ENCODE data around the gene GLP1R. TPM values are rescaled to one million over a fixed set of nuclear protein-coding genes. Genes with fewer than 3 reads are reported as not detected.

Gene GLP1R
- 0.08 TPM for total RNA-seq

DNA sequence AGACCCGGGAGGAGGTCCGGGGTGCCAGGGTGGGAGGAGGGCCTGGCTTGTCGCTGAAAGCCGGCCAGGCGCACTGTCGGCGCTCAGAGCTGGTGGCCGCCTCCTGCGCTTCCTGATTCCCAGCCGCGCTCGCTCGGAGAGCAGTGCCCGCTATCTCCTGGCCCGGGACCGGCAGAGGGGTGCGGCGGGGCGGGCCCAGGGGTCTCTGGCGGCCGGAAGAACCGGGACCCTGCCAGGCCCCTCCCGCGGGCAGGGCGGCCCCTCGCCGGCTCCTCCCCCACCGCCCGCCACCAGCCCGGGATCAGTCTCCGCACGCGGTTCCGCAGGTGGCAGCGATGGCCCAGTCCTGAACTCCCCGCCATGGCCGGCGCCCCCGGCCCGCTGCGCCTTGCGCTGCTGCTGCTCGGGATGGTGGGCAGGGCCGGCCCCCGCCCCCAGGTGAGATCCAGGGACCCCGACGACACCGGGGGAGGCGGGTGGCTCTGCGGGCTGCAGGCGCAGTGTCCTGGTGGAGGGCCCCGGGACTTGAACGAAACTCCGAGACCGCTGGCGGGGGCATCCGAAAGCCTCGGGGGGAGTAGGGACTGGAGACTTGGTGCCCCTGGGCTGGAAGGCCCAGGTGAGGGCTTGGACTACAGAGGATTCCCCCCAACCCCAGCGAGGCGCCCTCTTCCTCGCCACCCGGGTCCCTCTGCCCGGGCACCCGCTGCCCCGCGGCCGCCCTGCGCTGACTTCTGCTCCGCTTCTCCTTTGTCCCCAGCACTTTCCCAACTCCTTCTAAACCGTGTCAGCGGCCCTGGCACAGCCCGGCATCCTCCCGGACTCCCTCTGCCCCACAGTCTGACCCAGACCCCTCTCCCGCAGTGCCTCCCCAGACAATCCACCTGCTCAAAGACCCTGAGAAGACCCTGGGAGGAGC lies at the start of gene GLP1R:
Gene GLP1R, plus strand, starts transcription at position 301 of the 919 bp plus-strand sequence. Its CDS starts 60 bp downstream, at position 361.
- ATAC-seq, result peak; percentile 15

DNA sequence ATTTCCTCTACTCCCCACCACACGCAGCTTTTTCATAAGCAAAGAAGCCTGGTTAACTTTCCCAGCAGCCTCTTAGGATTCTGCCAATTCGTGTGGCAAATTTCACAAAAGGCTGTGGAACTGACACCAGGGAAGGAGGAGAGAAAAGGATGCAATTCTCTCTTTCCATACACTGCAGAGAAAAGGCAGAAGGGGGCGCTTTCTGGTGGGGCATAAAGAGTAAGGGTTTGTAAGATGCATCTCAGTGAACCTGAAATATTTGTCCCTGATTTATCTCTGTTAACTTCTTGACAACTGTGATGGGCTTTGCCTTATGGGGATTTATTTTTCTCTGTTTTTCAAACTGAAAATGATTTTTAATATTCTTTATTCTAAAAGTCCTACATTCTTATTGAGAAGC lies 45.5 kb upstream of the GLP1R start:
- no peak for ATAC-seq

GRCh38 chr6:39003492-39003891 lies 45.1 kb upstream of the GLP1R start:
- no peak for ATAC-seq

GRCh38 chr6:39004801-39005200 lies 43.8 kb upstream of the GLP1R start:
- ATAC-seq, result no peak

- ATAC-seq, result no peak
These were observed 42.8 kb upstream of the GLP1R start for GRCh38 chr6:39005774-39006173.

- no peak for ATAC-seq
These were observed 41.0 kb upstream of the GLP1R start for GRCh38 chr6:39007575-39007974.

GRCh38 chr6:39008737-39009136 lies 39.8 kb upstream of the GLP1R start:
- no peak for ATAC-seq

DNA sequence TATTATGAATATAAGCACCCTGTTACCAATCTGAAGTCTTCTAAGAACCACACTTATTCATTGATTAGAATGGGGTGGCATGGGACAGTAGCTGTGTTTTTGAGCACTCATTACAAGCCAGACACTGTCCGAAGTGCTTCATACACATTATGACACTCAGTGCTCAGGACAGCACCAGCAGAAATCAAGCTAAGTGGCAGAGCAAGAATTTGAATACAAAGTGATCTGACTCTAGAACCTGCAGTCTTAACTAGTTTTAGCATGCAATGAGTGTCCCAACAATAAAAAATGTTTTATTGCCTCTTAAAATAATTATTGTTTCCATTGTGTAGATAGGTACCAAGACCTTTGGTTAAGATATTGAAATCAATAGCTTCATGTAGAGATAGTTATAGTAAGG lies 39.1 kb upstream of the GLP1R start:
- ATAC-seq, result no peak

- no peak for ATAC-seq
These were observed 31.6 kb upstream of the GLP1R start for GRCh38 chr6:39016839-39017546.

DNA sequence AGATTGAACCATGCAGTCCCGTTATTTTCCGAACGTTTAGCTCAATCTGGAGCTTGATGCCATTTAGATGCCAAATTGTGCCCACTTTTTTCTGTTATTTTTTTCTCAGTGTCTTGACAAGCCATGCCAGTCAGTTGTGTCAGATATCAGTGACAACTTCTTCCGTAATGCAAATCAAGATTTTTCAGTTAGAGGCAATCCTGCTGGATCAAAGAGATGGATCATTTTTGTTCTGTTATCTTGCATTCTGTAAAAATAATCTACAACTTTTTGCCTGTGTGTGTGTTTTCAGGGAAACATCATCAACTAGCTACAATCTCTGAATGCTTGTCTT lies 31.1 kb upstream of the GLP1R start:
- ATAC-seq, result no peak

- ATAC-seq, result no peak
These were observed 30.5 kb upstream of the GLP1R start for GRCh38 chr6:39018103-39018502.

DNA sequence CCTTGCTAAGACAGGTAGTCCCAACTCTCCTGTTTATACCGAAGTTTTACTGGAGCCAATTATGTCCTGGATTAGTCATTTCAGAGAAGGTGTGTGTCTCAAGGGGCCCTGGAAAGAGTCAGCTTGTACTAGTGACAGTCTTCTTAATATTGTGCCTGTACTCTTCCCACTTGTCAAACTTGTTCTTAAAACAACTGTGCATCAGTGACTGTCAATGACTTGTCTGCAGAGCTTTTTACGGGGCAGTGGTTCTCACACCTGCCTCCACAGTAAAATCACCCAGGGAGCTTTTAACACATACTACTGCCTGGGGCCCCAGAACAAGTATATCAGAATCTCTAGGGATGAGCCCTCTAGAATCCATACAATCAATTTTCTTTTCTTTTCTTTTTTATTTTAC lies 28.4 kb upstream of the GLP1R start:
- ATAC-seq, result peak; percentile 39

DNA sequence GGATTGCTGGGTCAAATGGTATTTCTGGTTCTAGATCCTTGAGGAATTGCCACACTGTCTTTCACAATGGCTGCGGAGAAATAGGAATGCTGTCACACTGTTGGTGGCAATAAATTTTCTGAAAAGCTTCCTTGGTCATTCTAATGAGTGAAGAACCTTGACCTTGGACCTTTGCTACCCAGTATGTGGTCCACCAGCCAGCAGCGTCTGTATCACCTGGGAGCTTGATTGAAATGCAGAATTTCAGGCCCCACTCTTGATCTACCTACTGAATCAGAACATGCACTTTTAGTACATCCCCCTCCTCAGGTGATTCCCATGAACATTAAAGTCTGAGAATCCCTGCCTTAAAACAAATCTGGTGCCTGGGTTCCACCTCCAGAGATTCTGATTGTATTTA lies 27.5 kb upstream of the GLP1R start:
- no peak for ATAC-seq

DNA sequence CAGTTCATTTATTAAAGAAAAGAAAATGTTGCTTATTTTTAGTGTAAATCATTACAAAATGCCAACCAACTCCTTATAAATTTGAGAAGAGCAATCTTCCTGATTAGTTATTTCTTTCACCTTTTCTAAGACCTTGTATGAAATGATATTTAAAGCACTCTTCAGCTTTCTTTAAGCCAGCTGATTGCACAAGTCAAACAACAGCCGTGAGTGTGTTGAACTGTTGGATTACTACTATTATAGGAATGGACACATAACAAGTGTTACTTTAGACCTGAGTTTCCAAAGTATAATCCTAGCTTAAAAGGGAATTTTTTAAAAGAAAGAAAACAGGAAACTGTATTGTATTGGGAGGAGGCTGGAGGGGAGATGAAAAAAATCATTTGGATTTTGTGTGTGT lies 26.8 kb upstream of the GLP1R start:
- no peak for ATAC-seq

- no peak for ATAC-seq
These were observed 22.4 kb upstream of the GLP1R start for GRCh38 chr6:39026175-39026574.

GRCh38 chr6:39029156-39030011 lies 19.2 kb upstream of the GLP1R start:
- ATAC-seq, result peak; percentile 22

DNA sequence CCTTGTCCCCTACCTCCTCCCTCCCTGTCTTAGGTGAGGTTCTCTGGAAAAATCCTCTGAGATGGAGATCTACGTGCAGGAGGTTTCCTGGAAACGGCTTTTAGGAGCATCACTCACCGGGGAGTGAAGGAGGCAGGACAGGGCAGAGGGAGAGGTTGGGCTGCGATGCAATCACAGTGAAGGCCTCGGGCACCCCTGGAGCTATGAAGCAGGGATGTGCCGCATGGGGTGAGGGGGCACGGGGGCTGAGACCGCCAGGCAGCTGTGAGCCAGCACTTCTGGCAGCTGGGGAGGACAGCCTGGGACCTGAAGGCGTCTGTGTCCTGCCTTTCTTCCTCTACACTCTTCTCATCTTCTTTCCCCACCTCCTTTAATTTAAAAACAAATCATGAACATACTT lies 12.9 kb upstream of the GLP1R start:
- no peak for ATAC-seq

GRCh38 chr6:39037082-39037508 lies 11.5 kb upstream of the GLP1R start:
- ATAC-seq, result no peak

DNA sequence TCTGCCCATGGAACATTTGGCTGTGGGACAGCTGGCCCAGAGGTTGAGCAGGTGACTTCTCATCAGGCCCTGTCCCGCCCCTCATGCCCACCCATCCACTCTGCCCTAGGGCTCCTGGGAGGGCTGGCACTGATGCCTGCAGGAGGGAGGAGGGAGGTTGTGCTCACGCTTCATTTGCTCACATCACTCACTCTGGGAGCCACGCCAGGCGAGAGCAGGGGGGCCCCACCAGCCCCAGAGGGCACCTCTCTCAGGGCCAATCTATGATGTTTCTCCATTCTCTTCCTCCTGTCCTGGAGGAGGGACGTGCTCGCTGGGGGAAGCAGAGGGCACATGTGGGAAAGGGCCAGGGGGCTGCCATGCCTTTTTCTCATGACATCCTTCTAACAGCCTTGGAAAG lies 10.9 kb upstream of the GLP1R start:
- ATAC-seq, result no peak

- no peak for ATAC-seq
These were observed 8.4 kb upstream of the GLP1R start for GRCh38 chr6:39040080-39040673.

GRCh38 chr6:39041072-39041471 lies 7.5 kb upstream of the GLP1R start:
- no peak for ATAC-seq

GRCh38 chr6:39043776-39044175 lies 4.8 kb upstream of the GLP1R start:
- ATAC-seq, result no peak

DNA sequence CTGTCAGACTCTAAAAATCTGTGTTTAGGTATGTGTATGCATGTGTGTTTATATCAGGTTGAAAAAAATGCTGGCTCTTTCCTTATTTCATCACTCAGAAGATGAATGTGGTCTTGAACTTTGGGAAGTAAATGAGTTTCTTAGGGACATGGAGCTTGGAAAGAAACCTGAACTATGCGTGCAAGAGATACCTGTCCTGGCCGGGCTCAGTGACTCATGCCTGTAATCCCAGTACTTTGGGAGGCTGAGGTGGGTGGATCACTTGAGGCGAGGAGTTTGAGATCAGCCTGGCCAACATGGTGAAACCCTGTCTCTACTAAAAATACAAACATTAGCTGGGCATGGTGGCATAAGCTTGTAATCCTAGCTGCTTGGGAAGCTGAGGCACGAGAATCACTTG lies 4.4 kb upstream of the GLP1R start:
- ATAC-seq, result no peak

Data from esophagus mucosa (tissue), 1 donor.